ENCODE results near the gene IL1RL1. TPM values are rescaled to one million over a fixed set of nuclear protein-coding genes. Genes with fewer than 3 reads are reported as not detected.

Gene IL1RL1
- total and polyA plus RNA-seq, 12 donors, result 0.48 to 44.9 (median 1.3) TPM

DNA sequence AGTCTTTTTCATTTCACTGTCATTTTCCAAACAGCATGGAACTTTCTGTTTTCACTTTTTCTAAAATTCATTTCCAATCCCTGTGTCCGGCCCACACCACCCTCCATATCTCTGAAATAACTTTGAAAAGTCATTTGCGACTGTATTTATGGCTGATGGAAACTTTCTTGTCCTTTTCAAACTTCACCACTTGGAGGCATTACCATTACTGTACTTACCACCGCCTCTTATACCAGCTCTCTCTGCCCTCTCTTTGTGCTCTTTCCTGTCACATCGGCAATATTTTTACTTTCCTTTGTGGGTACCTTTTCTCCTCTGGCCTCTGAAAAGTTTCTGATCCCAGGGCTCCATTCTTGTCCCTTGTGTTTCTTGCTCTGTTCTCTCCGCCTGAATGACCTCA, 39.5 kb upstream of the IL1RL1 start:
- intact Hi-C loops (cut with DNase I), result no loop called here
- H3K9me3 ChIP-seq, result peaks cover 0 to 10% (median 0%) of the 10 kb centered on the region in 11 donors
- ATAC-seq, result no peak
- 73 to 75% methylated on average over 5 of the region's 5 CpGs for whole genome bisulfite sequencing, 2 donors
- H3K27ac ChIP-seq, result no peak overlapping the region
- peaks cover 0 to 36% (median 0%) of the 10 kb centered on the region in 9 donors for H3K4me1 ChIP-seq
- H3K4me3 ChIP-seq, result no peak overlapping the region
- peaks cover 0 to 12% (median 5%) of the 10 kb centered on the region in 7 donors for H3K27me3 ChIP-seq
- TF ChIP-seq, protein P1, sequence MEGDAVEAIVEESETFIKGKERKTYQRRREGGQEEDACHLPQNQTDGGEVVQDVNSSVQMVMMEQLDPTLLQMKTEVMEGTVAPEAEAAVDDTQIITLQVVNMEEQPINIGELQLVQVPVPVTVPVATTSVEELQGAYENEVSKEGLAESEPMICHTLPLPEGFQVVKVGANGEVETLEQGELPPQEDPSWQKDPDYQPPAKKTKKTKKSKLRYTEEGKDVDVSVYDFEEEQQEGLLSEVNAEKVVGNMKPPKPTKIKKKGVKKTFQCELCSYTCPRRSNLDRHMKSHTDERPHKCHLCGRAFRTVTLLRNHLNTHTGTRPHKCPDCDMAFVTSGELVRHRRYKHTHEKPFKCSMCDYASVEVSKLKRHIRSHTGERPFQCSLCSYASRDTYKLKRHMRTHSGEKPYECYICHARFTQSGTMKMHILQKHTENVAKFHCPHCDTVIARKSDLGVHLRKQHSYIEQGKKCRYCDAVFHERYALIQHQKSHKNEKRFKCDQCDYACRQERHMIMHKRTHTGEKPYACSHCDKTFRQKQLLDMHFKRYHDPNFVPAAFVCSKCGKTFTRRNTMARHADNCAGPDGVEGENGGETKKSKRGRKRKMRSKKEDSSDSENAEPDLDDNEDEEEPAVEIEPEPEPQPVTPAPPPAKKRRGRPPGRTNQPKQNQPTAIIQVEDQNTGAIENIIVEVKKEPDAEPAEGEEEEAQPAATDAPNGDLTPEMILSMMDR (IDR thresholded peaks at IDR 0.05), result no peak
- DNase-seq, result no peak
- H3K36me3 ChIP-seq, result no peaks in the 10 kb centered on the region

DNA sequence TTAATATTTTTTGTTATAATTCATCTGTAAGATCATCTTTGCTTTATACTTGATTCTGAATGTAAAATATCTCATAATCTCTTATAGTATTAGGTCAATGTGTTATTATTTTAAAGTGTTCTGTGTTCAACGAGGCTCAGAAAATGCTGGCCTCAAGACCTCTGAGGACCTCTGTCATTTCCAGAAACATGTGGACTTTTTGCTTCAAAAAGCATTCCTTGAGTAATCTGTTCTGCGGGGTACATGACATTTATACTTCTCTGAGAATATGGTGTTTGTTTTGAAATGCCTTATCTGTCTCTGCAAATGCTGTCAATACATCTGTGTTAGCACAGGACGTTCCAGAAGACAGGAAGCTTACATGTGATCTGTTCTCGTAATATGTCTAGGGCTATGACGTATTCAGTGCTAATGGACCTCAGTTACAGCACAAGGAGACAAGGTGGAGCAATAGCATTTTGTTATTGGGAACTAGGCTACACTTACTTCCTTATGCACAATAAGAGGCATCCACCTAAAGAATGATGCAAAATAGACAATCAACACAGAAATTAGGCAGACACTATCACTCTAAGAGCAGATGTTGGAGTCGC, 37.6 kb upstream of the IL1RL1 start:
- peak overlapping the region in 3 of 10 donors; percentile 39 to 71 (median 68) for H3K27ac ChIP-seq
- TF ChIP-seq, protein P1 (IDR thresholded peaks at IDR 0.05), result no peak
- H3K4me1 ChIP-seq, result peaks cover 0 to 36% (median 0%) of the 10 kb centered on the region in 9 donors
- intact Hi-C loops (cut with DNase I), result no loop called here
- H3K27me3 ChIP-seq, result peaks cover 0 to 13% (median 6%) of the 10 kb centered on the region in 7 donors
- WGBS, 2 donors, result 36 to 59% methylated on average over 6 of the region's 6 CpGs
- H3K4me3 ChIP-seq, result no peak overlapping the region
- DNase-seq (no peak), ATAC-seq (peak in 6 of 8 donors; percentile 42 to 97 (median 91))
- no peaks in the 10 kb centered on the region for H3K36me3 ChIP-seq
- H3K9me3 ChIP-seq, result peaks cover 0 to 10% (median 0%) of the 10 kb centered on the region in 11 donors

DNA sequence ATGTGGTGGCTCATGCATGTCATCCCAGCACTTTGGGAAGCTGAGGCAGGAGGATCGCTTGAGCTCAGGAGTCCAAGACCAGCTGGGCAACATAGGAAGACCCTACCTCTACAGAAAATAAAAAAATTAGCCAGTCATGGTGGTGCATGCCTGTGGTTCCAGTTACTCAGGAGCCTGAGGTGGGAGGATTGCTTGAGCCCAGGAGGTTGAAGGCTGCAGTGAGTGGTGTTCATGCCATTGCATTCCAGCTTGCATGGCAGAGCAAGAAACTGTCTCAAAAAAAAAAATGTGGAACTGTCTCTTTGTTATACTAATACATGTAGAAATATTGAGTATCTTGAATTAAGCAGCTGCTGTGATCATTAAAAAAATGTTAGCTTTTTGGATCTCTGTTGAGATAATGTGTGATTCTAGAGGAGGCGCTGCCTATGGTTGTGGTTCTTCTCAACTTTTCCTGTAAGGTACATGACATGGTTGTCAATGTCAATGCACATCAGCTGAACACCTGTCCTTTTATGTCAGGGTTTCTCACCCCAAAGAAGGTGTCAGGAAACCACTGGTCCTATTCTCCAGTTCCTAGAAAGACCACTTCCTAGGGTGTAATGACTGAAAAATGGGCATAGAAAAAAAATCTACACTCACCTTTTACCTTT, 34.7 kb upstream of the IL1RL1 start:
- Histone ChIP-seq H3K4me3 (no peak overlapping the region), H3K4me1 (peaks cover 0 to 27% (median 0%) of the 10 kb centered on the region in 9 donors), H3K36me3 (no peaks in the 10 kb centered on the region), H3K9me3 (peaks cover 0 to 10% (median 0%) of the 10 kb centered on the region in 11 donors), H3K27ac (no peak overlapping the region), H3K27me3 (peaks cover 0 to 32% (median 5%) of the 10 kb centered on the region in 7 donors)
- intact Hi-C loops (cut with DNase I), result no loop called here
- ATAC-seq (no peak), DNase-seq (no peak)
- 98 to 99% methylated on average over 2 of the region's 2 CpGs for WGBS, 2 donors
- TF ChIP-seq, protein P1 (IDR thresholded peaks at IDR 0.05), result no peak

DNA sequence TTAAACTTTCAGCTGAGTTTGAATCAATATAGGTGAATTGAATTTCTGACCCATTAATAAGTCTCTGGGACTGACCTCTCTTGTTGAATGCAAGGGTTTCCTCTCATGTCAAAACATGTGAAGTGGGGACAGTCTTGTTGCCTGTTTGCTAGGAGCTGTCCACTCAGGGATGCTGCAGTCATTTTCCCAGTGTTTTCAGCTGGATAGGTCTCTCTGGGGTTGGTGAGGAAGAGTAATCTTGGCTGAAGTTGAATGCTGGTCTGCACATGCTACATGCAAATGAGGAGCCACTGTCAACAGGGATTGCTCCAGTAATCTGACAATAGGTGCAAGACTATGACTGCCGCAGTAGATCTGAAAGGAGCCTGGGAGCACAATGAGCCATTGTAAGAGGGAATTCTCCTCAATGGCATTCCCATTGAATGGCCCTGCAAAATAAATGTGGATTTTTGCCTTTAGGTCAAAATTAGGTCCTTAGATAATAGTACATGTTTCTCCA, 34.1 kb upstream of the IL1RL1 start:
- ATAC-seq, result no peak
- Histone ChIP-seq H3K4me3 (no peak overlapping the region), H3K9me3 (peaks cover 0 to 10% (median 0%) of the 10 kb centered on the region in 11 donors), H3K36me3 (no peaks in the 10 kb centered on the region), H3K27ac (no peak overlapping the region), H3K27me3 (peaks cover 0 to 36% (median 5%) of the 10 kb centered on the region in 7 donors), H3K4me1 (peaks cover 0 to 24% (median 0%) of the 10 kb centered on the region in 9 donors)
- TF ChIP-seq, protein P1 (IDR thresholded peaks at IDR 0.05), result no peak
- WGBS, 2 donors, result 83 to 87% methylated on average over 1 of the region's 1 CpG
- DNase-seq, result no peak
- intact Hi-C loops (cut with DNase I), result no loop called here
